HG03103 (cell line): Measurements from ENCODE around the gene ING2.
"Not testable (repeated sequence)": the region's sequence is repeated elsewhere in the genome, so short reads cannot be mapped to it uniquely, and the experiment has no call there.

Experiments used
- ATAC-seq: cut with Tn5 transposase; IDR thresholded peaks from one replicate; pipeline ENCODE4 v1.9.1; 2021; ENCODE audit warnings: low read depth; ENCODE audit not compliant: unreplicated experiment

Gene ING2

GRCh38 chr4:183544109-183544508 lies 39.3 kb downstream of the ING2 start:
- ATAC-seq = no peak

- no peak for ATAC-seq
These were observed 41.5 kb downstream of the ING2 start for GRCh38 chr4:183546376-183546775.

GRCh38 chr4:183548306-183548705 lies 43.4 kb downstream of the ING2 start:
- no peak for ATAC-seq

GRCh38 chr4:183550345-183551093 lies 45.7 kb downstream of the ING2 start:
- ATAC-seq = no peak

- ATAC-seq = no peak
These were observed 47.7 kb downstream of the ING2 start for GRCh38 chr4:183552274-183553146.

- ATAC-seq = not testable (repeated sequence)
These were observed 48.3 kb downstream of the ING2 start for GRCh38 chr4:183553147-183553478.

GRCh38 chr4:183553601-183554345 lies 48.9 kb downstream of the ING2 start:
- ATAC-seq = no peak

- ATAC-seq = no peak
These were observed 49.5 kb downstream of the ING2 start for GRCh38 chr4:183554346-183554686.

- no peak for ATAC-seq
These were observed 50.2 kb downstream of the ING2 start for GRCh38 chr4:183554878-183555585.

GRCh38 chr4:183556947-183557346 lies 52.1 kb downstream of the ING2 start:
- no peak for ATAC-seq

- no peak for ATAC-seq
These were observed 52.8 kb downstream of the ING2 start for GRCh38 chr4:183557611-183558010.

- no peak for ATAC-seq
These were observed 54.0 kb downstream of the ING2 start for GRCh38 chr4:183558873-183559272.

GRCh38 chr4:183561905-183562304 lies 57.0 kb downstream of the ING2 start:
- ATAC-seq = no peak
